Activated T-helper 1 cell treated with Interleukin-2 at 50 U/mL for 16 hours (primary cell): ENCODE data around the gene KREMEN2.

Experiments
- DNase-seq: peaks from one replicate; pipeline ENCODE4 v3.0.0-alpha.2; 2020; ENCODE audit warnings: low read depth

KREMEN2 gene

DNA sequence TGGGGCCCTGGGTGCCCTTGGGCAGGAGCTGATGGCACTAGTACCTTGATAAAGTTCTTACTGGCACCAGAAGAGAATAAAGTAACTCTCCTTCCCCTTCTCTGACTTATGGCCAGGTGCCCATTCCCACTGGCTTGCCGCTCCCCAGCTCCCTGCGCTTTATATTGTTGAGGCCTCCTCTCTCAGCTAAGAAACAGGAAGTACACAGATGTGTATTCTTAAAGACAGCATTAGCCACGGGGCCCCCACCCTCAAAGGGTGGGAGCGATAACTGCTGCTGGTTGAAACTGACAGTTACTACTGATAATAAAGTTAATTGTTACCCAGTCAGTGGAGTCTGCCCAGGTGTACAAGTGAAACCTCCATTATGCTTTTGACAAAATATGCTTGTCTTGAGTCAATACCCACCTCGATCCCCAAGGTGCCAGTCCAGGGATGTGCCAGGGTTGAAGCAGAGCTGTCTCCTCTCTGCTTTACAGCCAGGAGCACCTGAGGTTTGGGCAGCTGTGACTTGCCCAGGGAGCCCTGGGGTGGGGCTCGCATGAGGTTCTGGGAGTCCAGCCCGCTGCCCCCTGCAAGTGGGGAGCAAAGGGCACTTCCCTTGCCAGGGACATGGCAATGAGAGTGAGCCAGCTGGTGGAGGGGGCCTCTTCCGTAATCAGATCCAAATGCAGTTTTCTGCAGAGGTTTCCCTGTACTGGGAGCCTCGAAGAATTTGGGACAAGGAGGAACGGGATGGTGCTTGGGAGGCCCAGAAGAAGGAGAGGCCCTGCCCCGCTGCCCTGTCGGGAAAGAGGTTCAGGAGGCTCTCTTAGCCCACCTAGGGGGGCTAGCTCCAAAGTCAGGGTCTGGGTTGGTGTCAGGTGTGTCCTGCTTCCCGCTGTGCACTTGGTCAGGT is 43.2 kb downstream of the KREMEN2 start:
- DNase-seq: no peak

DNA sequence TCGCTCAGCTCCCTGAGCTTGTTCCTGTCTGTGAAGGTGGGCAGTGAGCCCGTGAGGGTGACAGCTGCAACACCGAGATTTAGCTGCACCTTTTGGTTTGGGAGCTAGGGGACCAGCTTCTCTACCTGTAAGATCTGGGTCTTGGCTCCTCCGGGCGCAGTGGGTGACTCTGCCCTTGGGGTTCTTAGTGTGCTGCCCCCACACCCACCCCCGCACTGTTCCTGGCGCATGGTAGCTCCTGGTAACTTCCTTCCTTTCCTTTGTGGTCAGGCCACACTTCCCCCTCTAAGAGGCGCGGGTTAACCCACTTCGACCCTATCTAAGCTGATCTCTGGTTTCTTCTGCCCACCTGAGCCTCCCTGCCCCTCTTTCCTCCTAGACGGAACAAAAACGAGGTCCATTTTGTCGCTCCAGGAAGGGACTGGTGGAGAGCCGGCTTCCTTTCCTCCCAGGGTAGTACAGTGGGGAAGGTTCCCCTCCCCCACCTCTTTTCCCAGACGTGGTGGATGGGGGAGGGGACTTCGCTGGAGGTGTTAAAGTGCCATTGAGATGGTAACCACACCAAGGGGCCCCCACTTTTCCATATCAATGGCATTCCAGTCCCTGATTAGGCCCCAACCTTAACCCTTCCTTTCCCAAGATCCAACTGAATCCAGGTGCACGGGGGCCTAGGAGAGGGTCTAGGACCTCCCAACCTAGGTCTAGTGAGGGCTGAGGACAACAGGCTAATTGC is 44.0 kb downstream of the KREMEN2 start:
- no peak for DNase-seq

DNA sequence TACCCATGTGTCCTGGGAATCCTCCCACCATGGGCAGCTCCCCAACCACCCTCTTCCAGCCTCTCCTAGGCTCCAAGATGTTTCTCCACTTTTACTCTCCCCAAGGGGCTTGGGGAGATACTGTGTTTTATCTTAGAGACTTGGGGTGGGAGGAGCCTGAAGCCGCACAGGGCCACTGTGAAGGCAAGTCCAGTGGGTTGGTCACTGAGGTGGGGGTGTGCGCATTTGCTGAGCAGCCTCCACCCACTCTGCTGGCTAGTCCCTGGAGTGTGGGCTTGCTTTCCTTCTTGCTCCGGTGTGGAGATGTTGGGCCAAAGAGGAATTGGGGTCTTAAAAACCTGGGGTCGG is 44.6 kb downstream of the KREMEN2 start:
- no peak for DNase-seq

DNA sequence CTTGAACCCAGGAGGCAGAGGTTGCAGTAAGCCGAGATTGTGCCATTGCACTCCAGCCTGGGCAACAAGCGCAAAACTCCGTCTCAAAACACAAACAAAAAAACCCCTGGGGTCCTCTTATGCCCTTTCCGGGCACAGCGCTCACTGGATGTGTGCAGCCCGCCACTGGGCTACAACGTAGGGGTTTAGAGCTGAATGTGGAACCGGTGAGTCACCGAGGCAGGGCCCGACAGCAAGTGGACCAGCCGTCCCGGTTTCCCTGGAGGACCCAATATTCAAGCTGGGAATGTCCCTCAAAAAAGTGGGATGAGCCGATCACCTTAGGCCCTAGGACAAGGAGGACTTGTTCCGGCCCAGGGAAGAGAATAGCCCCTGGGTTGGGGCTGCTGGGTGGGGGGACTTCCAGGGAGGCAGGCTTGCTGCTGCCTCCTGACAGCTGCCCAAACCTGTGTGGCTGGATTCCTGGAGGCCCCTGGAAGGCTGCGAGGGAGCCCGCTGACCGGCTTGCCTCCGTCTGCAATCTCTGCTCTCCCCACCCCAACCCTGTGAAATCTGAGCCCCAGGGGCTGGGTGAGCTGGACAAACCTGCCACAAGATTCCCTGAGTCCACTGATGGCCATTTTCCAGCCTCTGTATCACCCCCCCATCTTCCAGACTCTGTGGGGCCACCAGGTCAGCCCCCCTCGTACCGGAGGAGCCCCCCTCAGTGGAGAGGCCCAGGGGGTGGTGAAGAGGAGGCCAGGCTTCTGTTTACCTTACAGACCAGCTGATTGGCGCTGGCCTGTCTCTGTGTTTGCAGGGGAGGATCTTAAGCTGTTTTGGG is 45.7 kb downstream of the KREMEN2 start:
- no peak for DNase-seq

DNA sequence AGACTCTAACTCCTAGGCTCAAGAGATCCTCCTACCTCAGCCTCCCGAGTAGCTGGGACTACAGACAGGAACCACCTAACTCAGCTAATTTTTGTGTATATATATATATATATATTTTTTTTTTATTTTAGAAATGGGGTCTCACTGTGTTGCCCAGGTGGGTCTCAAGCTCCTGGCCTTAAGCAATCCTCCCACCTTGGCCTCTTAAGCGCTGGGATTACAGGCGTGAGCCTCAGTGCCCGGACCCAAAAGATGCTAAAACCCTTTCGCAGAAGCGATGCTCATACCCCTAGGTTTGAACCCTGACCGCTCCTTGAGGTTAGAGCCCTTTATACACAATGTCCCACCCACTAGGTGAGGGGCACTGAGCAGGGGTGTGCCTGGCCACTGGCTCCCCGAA is 46.4 kb downstream of the KREMEN2 start:
- no peak for DNase-seq

DNA sequence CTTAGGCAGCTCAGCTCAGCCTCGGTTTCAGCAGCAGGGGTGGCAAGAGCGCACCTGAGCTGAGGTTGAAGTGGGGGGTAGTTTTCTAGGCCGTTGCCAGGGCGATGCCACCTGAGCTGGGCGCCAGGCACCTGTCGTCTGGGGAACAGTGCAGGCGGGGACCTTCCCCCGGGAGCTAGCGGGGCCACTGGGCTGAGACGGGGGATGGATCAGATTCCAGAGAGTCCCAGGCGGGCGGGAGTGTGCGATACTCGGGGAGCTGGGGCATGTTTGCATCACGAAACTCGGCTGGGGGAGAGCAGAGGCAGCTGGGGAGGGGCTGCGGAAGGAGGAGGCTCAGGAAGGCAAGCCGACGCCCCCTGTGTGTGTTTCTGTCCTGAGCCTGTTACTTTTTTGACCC is 48.2 kb downstream of the KREMEN2 start:
- no peak for DNase-seq

DNA sequence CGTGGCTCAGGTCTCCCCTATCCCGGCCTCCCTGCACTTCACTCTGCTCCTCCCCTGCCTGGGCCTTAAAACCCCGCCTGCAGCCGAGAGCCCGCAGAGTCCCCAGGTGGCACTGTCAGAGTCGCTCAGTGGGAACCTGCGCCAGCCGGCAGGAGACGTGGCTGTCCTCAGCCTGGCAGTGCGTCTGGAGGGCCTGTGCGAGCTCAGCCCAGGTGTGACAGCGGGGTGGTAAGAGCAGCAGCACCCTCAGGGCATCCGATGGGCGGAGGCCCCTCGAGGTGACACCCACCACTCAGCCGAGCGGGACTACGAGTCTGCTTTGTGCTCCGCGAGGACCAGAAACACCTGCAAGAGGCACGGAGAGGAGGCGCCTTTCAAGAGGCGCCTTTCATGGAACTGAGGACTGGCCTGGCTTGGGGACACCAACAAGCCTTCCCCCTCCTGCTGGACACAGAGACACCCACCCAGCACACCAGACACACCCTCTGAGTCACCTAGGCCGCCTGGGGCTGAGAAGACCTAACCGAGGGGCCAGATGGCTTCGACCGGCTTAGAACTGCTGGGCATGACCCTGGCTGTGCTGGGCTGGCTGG is 48.8 kb downstream of the KREMEN2 start, which contains the start of gene CLDN9:
TSS of gene CLDN9 (plus strand) at position 96 of the 593 bp plus-strand sequence. CDS start at position 536, 440 bp downstream.
- DNase-seq: no peak

DNA sequence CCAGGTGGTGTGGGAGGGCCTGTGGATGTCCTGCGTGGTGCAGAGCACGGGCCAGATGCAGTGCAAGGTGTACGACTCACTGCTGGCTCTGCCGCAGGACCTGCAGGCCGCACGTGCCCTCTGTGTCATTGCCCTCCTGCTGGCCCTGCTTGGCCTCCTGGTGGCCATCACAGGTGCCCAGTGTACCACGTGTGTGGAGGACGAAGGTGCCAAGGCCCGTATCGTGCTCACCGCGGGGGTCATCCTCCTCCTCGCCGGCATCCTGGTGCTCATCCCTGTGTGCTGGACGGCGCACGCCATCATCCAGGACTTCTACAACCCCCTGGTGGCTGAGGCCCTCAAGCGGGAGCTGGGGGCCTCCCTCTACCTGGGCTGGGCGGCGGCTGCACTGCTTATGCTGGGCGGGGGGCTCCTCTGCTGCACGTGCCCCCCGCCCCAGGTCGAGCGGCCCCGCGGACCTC is 49.4 kb downstream of the KREMEN2 start:
- no peak for DNase-seq

DNA sequence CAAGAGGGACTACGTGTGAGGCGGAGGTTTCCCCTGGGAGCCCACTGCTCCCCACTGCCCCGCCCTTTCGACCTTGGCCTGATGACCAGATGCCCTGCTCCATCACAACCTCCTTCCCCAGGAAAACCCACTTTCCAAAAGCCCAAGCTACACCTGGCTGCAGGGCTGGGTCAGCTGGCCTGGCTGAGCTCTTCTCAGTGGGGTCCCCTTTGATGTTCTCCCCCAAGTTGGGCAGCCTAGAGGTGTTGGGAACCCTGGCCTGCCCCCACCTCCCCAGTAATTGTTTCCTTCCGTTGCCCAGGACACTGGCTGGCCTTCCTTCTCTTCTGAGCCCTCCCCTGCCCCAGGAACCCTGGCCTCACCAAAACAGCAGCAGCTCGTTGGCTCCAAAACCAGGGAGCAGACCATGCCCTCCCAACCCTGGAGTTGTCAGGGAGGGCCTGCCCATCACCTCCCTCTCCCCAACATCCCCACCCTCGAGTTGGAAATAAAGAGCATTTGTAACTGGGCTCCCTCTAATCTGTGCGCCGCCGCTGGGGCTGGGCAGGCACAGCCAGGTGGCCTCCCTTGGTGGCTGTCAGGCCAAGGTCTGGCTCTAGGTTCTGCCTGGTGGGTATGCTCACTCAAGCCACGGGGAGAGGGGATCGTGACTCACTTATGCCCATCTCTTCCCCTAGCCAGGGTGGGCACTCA is 50.1 kb downstream of the KREMEN2 start:
- no peak for DNase-seq

DNA sequence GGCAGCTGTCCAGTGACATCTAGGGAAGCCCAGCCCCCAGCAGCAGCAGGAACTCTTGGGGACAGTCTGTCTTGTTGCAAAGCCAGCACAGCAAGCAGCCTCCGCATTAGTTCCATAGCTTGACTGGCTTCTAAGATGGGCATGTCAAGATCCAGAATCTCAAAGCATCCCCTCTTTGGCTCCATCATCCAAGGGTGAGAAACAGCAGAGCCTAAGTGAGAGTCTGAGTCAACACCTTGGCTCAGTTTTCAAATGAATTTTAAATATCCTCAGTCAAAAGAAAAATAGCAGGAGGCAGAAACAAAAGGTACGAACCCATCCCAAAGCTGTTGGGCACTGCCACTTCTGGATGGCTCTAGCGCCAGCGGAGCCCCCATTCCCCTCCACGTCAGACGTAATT is 50.9 kb downstream of the KREMEN2 start:
- no peak for DNase-seq

DNA sequence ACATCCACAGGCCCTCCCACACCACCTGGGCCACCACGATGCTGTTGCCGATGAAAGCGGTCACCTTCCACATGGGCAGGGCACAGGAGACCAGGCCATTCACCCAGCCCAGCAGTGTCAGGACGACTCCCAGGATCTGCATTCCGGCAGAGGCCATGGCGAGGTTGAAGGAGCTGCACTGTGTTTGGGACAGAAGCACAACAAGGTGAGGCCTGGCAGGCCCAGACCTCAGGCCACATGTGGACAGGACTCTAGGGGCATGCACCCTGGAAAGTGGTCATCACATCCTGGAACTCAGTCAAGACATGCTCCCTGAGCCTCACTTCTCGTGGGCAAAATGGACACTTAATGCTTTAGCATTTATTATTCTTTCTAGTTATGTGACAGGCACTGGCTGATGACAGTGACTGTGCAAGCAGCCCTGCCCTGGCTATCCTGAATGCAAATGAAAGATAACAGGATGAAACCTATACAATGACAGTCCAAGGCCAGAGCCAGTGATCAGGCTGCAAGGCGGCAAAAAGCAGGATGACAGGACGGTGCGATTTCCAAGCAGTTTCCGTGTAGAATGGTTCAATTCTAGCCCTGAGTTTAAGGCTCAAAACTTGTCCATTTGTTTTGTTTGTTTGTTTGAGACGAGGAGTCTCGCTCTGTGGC is 51.9 kb downstream of the KREMEN2 start:
- DNase-seq: no peak

DNA sequence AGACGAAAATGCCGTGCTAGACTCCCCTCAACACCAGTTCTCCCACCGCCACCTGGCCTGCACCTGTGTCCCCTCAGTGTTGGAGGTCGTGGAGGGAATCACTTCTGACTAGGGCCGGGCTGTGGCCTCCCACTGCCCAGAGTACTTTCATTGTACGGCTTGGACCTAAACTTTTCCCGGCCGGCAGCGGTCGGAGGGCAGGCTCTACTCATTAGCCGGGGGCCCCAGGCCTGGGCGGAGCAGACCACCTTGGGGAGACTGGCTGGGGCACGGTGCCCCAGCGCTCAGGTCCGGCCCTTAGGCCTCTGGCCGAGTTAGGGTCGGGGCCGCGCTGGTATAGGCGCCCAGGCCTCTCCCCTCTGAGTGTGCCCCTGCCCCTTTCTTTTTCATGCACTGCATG is 53.3 kb downstream of the KREMEN2 start:
- DNase-seq: no peak
